Rectal smooth muscle tissue (tissue), 1 donor: ENCODE data around the gene ENPP1.
"Not testable (repeated sequence)": the region's sequence is repeated elsewhere in the genome, so short reads cannot be mapped to it uniquely, and the experiment has no call there.

Experiments
- H3K27ac ChIP-seq: one replicate; pipeline ENCODE4 v1.7.0; 2013; ENCODE audit warnings: low read depth, low read length, inconsistent platforms
- H3K27me3 ChIP-seq: one replicate; pipeline ENCODE4 v1.7.0; 2013; ENCODE audit warnings: low read length; ENCODE audit not compliant: control insufficient read depth, insufficient read depth
- H3K36me3 ChIP-seq: one replicate; pipeline ENCODE4 v1.7.0; 2013; ENCODE audit warnings: low read length; ENCODE audit not compliant: control insufficient read depth, insufficient read depth
- H3K4me1 ChIP-seq: one replicate; pipeline ENCODE4 v1.7.0; 2013; ENCODE audit warnings: low read length; ENCODE audit not compliant: control insufficient read depth, insufficient read depth
- H3K4me3 ChIP-seq: one replicate; pipeline ENCODE4 v1.7.0; 2013; ENCODE audit warnings: low read length
- H3K9ac ChIP-seq: one replicate; pipeline ENCODE4 v1.7.0; 2013; ENCODE audit warnings: low read length

Gene ENPP1

GRCh38 chr6:131840936-131841583 lies 33.2 kb downstream of the ENPP1 start:
- no peak overlapping the region for H3K9ac ChIP-seq
- no peaks in the 10 kb centered on the region for H3K4me1 ChIP-seq
- no peak overlapping the region for H3K27ac ChIP-seq
- H3K36me3 ChIP-seq, result no peaks in the 10 kb centered on the region
- no peak overlapping the region for H3K4me3 ChIP-seq
- H3K27me3 ChIP-seq, result no peaks in the 10 kb centered on the region

- H3K4me1 ChIP-seq, result no peaks in the 10 kb centered on the region
- H3K27ac ChIP-seq, result no peak overlapping the region
- no peak overlapping the region for H3K4me3 ChIP-seq
- H3K9ac ChIP-seq, result no peak overlapping the region
- H3K36me3 ChIP-seq, result no peaks in the 10 kb centered on the region
- H3K27me3 ChIP-seq, result no peaks in the 10 kb centered on the region
These were observed 35.9 kb downstream of the ENPP1 start for GRCh38 chr6:131843768-131844167.

DNA sequence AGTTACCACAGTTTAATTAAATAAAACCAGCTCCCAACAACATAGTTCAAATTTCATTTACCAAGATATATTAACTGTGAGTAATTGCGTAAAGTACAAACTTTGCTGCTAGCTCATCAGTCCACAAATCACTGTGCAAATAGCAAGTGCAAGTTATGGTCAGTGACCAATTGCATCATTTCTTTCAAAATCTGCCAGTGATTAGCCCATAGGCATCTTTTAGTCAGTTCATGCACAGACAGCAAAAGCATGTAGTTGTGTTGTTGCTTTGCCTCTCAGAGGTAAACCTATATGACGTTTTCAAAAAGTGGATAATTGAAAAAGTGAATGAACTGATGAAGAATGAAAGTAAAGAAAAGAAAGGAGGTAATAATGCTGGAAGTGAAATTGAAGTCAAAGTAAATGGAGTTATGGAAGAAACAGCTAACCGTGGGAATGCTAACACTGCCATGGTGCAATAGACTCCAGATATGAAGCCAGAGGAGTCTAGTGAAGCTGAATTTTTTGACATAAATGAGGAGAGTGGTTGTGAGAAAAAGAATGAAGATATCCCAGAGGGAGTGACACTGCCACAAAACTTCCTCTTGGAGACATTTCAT lies 36.5 kb downstream of the ENPP1 start:
- Histone ChIP-seq H3K4me1 (no peaks in the 10 kb centered on the region), H3K27ac (no peak overlapping the region), H3K4me3 (no peak overlapping the region), H3K9ac (no peak overlapping the region), H3K27me3 (no peaks in the 10 kb centered on the region), H3K36me3 (no peaks in the 10 kb centered on the region)

DNA sequence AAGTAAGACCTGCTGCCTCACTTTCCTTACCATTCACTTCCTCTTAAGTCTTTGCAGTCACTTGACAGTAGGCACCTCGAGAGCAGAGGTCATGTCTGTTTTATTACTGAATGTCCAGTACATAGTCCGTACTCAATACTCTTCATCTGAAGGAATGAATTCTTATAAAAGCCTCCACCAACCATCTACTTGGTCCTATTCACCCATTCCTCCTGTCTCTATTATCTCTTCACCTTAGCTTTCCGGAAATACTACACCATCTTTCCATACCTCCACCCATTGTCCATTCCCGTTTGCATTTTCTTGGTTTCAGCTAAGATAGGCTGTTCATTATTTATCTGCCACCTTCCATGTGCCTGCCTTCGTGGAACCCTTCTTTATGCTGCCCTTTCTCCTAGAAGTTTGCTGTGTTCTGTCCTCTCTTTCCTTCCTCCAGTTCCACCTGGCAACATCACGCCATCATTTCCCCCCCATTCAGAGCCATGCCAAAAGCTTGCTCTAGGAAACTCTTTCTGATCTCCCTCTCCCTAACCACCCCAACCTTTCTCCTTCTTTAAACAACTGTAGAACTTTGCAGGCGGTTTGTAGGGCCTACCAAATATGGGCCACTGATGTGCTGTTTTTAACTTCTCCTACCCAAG lies 38.3 kb downstream of the ENPP1 start:
- Histone ChIP-seq H3K27me3 (no peaks in the 10 kb centered on the region), H3K4me3 (no peak overlapping the region), H3K27ac (no peak overlapping the region), H3K9ac (no peak overlapping the region), H3K36me3 (no peaks in the 10 kb centered on the region), H3K4me1 (no peaks in the 10 kb centered on the region)

DNA sequence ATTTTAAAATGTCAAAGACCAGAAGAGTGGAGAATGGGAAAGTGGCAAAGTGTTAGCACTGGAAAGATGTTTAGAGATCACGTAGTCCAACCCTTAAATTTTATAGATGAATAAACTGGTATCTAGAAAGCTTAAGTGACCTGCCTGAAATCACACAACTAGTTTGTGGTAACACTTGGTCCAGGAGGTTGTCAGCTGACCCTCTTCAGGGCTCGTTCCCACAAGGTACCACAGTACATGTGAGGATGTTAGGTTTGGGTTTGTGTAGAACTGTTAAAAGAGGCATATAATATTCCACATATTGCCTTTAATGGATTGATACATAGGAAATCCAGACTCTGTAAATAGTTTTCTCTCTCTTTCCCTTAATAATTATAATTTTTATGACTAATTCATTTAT lies 39.1 kb downstream of the ENPP1 start:
- Histone ChIP-seq H3K27ac (no peak overlapping the region), H3K27me3 (no peaks in the 10 kb centered on the region), H3K9ac (no peak overlapping the region), H3K36me3 (no peaks in the 10 kb centered on the region), H3K4me1 (no peaks in the 10 kb centered on the region), H3K4me3 (no peak overlapping the region)

DNA sequence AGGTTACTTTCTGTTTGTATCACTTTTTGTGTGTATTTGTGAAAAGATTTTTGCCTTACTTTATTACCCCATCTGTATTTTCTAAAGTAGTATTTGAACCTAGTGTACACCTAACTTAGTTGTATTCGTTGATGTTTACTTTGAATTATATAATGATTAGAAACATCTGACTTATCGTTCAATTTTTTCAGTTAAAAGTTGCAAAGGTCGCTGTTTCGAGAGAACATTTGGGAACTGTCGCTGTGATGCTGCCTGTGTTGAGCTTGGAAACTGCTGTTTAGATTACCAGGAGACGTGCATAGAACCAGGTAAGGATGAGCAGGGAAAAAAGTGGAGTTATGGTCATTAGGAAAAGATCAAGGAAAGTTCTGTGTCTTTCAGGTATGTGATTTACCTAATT lies 42.0 kb downstream of the ENPP1 start:
- no peak overlapping the region for H3K4me3 ChIP-seq
- H3K36me3 ChIP-seq, result no peaks in the 10 kb centered on the region
- H3K27ac ChIP-seq, result no peak overlapping the region
- H3K9ac ChIP-seq, result no peak overlapping the region
- no peaks in the 10 kb centered on the region for H3K27me3 ChIP-seq
- H3K4me1 ChIP-seq, result no peaks in the 10 kb centered on the region

- no peak overlapping the region for H3K9ac ChIP-seq
- H3K27me3 ChIP-seq, result no peaks in the 10 kb centered on the region
- H3K4me1 ChIP-seq, result no peaks in the 10 kb centered on the region
- no peaks in the 10 kb centered on the region for H3K36me3 ChIP-seq
- H3K27ac ChIP-seq, result no peak overlapping the region
- H3K4me3 ChIP-seq, result no peak overlapping the region
These were observed 43.4 kb downstream of the ENPP1 start for GRCh38 chr6:131851049-131851769.

- no peaks in the 10 kb centered on the region for H3K36me3 ChIP-seq
- H3K27ac ChIP-seq, result no peak overlapping the region
- H3K4me3 ChIP-seq, result no peak overlapping the region
- no peaks in the 10 kb centered on the region for H3K4me1 ChIP-seq
- no peak overlapping the region for H3K9ac ChIP-seq
- no peaks in the 10 kb centered on the region for H3K27me3 ChIP-seq
These were observed 44.4 kb downstream of the ENPP1 start for GRCh38 chr6:131852200-131852599.

- Histone ChIP-seq H3K27me3 (no peaks in the 10 kb centered on the region), H3K4me1 (no peaks in the 10 kb centered on the region), H3K9ac (no peak overlapping the region), H3K4me3 (no peak overlapping the region), H3K36me3 (no peaks in the 10 kb centered on the region), H3K27ac (no peak overlapping the region)
These were observed 47.0 kb downstream of the ENPP1 start for GRCh38 chr6:131854803-131855202.

GRCh38 chr6:131858765-131859415 lies 51.1 kb downstream of the ENPP1 start:
- no peak overlapping the region for H3K27ac ChIP-seq

DNA sequence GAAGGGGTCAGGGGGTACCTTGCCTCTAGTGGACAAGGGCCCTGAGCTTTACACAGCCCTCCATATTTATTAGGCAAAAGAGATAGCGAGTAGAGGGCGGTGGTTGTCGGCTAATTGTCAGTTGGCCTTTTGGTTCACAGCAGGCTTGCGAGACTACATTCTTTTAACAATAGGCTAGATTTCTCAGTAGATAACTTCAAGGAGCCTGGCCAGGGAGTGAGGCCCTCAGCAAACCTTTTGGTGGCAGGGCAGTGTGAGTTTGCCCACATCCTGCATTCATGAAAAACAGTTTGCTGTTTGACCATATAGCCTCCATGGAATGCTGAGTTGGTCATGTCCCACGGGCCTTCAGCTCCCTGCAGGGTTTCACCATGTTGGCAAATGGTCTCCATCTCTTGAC lies 51.8 kb downstream of the ENPP1 start:
- not testable (repeated sequence) for H3K27ac ChIP-seq, H3K4me1 ChIP-seq, H3K27me3 ChIP-seq, H3K9ac ChIP-seq, H3K36me3 ChIP-seq, H3K4me3 ChIP-seq

More at GRCh38 chr6:131858765-131859415, 51.1 kb downstream of the ENPP1 start:
- no peak overlapping the region for H3K4me3 ChIP-seq
- no peak overlapping the region for H3K9ac ChIP-seq
- H3K27me3 ChIP-seq, result no peaks in the 10 kb centered on the region
- H3K36me3 ChIP-seq, result no peaks in the 10 kb centered on the region
- H3K4me1 ChIP-seq, result no peaks in the 10 kb centered on the region

GRCh38 chr6:131861381-131861780 lies 53.6 kb downstream of the ENPP1 start:
- Histone ChIP-seq H3K27me3 (no peaks in the 10 kb centered on the region), H3K4me3 (no peak overlapping the region), H3K36me3 (no peaks in the 10 kb centered on the region), H3K4me1 (no peaks in the 10 kb centered on the region), H3K9ac (no peak overlapping the region), H3K27ac (no peak overlapping the region)
